ENCODE data around the gene SCAF4.

- no peak for TF ChIP-seq POLR2A (IDR thresholded peaks at IDR 0.05)
- TF ChIP-seq CTCF (IDR thresholded peaks at IDR 0.05): no peak
Measured at GRCh38 chr21:31708541-31708940, 23.4 kb downstream of the SCAF4 start.

Measured in esophagus squamous epithelium (tissue), 4 donors.